HCT116 (cell line): ENCODE measurements around the gene FRY. TPM values are rescaled to one million over a fixed set of nuclear protein-coding genes. Genes with fewer than 3 reads are reported as not detected.

ENCODE experiments used
- ATAC-seq: fragments of 200-7000 bp; cut with Tn5 transposase; 2 replicates; pipeline ENCODE4 v1.9.1; 2020; ENCODE audit warnings: mild to moderate bottlenecking, moderate library complexity
- BruUV-seq: library from RNA; stranded (reverse); fragments of 400-500 nt; replicated peaks from 2 replicates; lab custom pipeline; 2021; lab: Mats Ljungman, UMichigan
- CTCF ChIA-PET: fragments of 300-600 bp; sonication (Branson Sonifier 250); formaldehyde crosslinking; loops from one replicate; lab custom pipeline; 2021; ENCODE audit warnings: antibody characterized with exemption; lab: Charles Lee
- POLR2A ChIA-PET: fragments of 300-600, 350-600 bp; sonication (Branson Sonifier 250); formaldehyde crosslinking; loops from one replicate; lab custom pipeline; 2021; ENCODE audit warnings: antibody characterized with exemption; lab: Charles Lee
- RAD21 ChIA-PET, 2 experiments: fragments of 300-600 bp; sonication (Branson Sonifier 250); formaldehyde crosslinking; loops; one replicate each; lab custom pipeline; 2023; ENCODE audit warnings: low total read pairs in 2 of 2; ENCODE audit not compliant: uncharacterized antibody in 2 of 2, unreplicated experiment in 2 of 2, low non-redundant PET in 1 of 2; lab: Charles Lee
- DNase-seq: peaks from one replicate; pipeline ENCODE4 v3.0.0-alpha.2; 2010; ENCODE audit warnings: low read depth, low spot score
- H2AFZ ChIP-seq: fragments of 200-600 bp; shearing (Covaris generic), sonication (generic); 2 replicates; pipeline ENCODE4 v1.6.1; 2017; ENCODE audit warnings: low read depth, mixed run types, mixed read lengths, antibody characterized with exemption, low read length; ENCODE audit not compliant: poor library complexity, severe bottlenecking
- H3K27ac ChIP-seq: 2 replicates; pipeline ENCODE4 v1.5.1; 2012; ENCODE audit warnings: low read depth, low read length
- H3K27me3 ChIP-seq: fragments of 200-600 bp; sonication (generic); 2 replicates; pipeline ENCODE4 v1.6.1; 2016; ENCODE audit warnings: mixed run types, low read length, mixed read lengths; ENCODE audit not compliant: insufficient read depth
- H3K36me3 ChIP-seq, 2 experiments: fragments of 200-500 bp in 1 of 2; fragments of 200-600 bp in 1 of 2; sonication (Bioruptor generic) in 1 of 2; sonication (generic) in 1 of 2; 2 replicates each; pipeline versions ENCODE4 v1.5.1 to v1.6.1; 2014 to 2016; ENCODE audit warnings: low read length in 2 of 2, inconsistent platforms in 1 of 2, mixed read lengths in 1 of 2, mixed run types in 1 of 2; ENCODE audit not compliant: insufficient read depth in 2 of 2, control insufficient read depth in 1 of 2
- H3K4me1 ChIP-seq, 2 experiments: fragments of 200-600 bp in 1 of 2; sonication (generic) in 1 of 2; 2 replicates each; pipeline versions ENCODE4 v1.5.1 to v1.6.1; 2012 to 2017; ENCODE audit warnings: low read length in 2 of 2, inconsistent platforms in 1 of 2, mild to moderate bottlenecking in 1 of 2, mixed read lengths in 1 of 2, mixed run types in 1 of 2, moderate library complexity in 1 of 2; ENCODE audit not compliant: insufficient read depth in 2 of 2, control insufficient read depth in 1 of 2
- H3K4me2 ChIP-seq: fragments of 200-600 bp; sonication (generic); 2 replicates; pipeline ENCODE4 v1.6.1; 2017; ENCODE audit warnings: mixed run types, low read length, mixed read lengths
- H3K4me3 ChIP-seq, 2 experiments: fragments of 200-600 bp in 1 of 2; sonication (generic) in 1 of 2; replicated peaks in 1 of 2; 2 replicates each; pipeline ENCODE4 v1.5.1; 2011 to 2016; ENCODE audit warnings: low read length in 2 of 2, control low read depth in 1 of 2, low read depth in 1 of 2, mild to moderate bottlenecking in 1 of 2, mixed read lengths in 1 of 2, mixed run types in 1 of 2
- H3K79me2 ChIP-seq: fragments of 200-600 bp; sonication (generic); 2 replicates; pipeline ENCODE4 v1.6.1; 2017; ENCODE audit warnings: mild to moderate bottlenecking, mixed run types, low read length, moderate library complexity, mixed read lengths; ENCODE audit not compliant: insufficient read depth
- H3K9ac ChIP-seq: fragments of 200-600 bp; sonication (generic); 2 replicates; pipeline ENCODE4 v1.6.1; 2016; ENCODE audit warnings: low read length, mixed read lengths
- H3K9me2 ChIP-seq: fragments of 200-600 bp; sonication (generic), shearing (Covaris generic); 2 replicates; pipeline ENCODE4 v1.6.1; 2017; ENCODE audit warnings: mixed run types, mild to moderate bottlenecking, moderate library complexity; ENCODE audit not compliant: insufficient read depth
- H3K9me3 ChIP-seq, 2 experiments: fragments of 200-500 bp in 1 of 2; fragments of 200-600 bp in 1 of 2; sonication (Bioruptor generic) in 1 of 2; sonication (generic) in 1 of 2; 2 replicates each; pipeline ENCODE4 v1.6.1; 2014 to 2017; ENCODE audit warnings: low read length in 2 of 2, mixed read lengths in 2 of 2, inconsistent platforms in 1 of 2, low read depth in 1 of 2, mild to moderate bottlenecking in 1 of 2, mixed run types in 1 of 2, moderate library complexity in 1 of 2; ENCODE audit not compliant: control insufficient read depth in 1 of 2, insufficient read depth in 1 of 2
- H4K20me1 ChIP-seq: fragments of 200-600 bp; sonication (generic), shearing (Covaris generic); 2 replicates; pipeline ENCODE4 v1.6.1; 2017; ENCODE audit warnings: mixed run types, mild to moderate bottlenecking, moderate library complexity; ENCODE audit not compliant: insufficient read depth
- CBX3 ChIP-seq: IDR thresholded peaks from 2 replicates; pipeline ENCODE4 v1.6.1; 2012; ENCODE audit warnings: low read depth
- CEBPB ChIP-seq: IDR thresholded peaks from 2 replicates; pipeline ENCODE4 v1.6.1; 2012; ENCODE audit warnings: low read depth
- EGR1 ChIP-seq: IDR thresholded peaks from 2 replicates; pipeline ENCODE4 v1.6.1; 2012; ENCODE audit warnings: low read depth
- ELF1 ChIP-seq: IDR thresholded peaks from 2 replicates; pipeline ENCODE4 v1.6.1; 2012; ENCODE audit warnings: low read depth, borderline replicate concordance
- EZH2phosphoT487 ChIP-seq: fragments of 200-600 bp; IDR thresholded peaks from 2 replicates; pipeline ENCODE4 v1.6.1; 2018; ENCODE audit warnings: antibody characterized with exemption, borderline replicate concordance
- FOSL1 ChIP-seq: IDR thresholded peaks from 2 replicates; pipeline ENCODE4 v1.6.1; 2012; ENCODE audit warnings: low read depth
- JUND ChIP-seq: IDR thresholded peaks from 2 replicates; pipeline ENCODE4 v1.6.1; 2012
- SP1 ChIP-seq: IDR thresholded peaks from 2 replicates; pipeline ENCODE4 v1.6.1; 2012; ENCODE audit warnings: low read depth
- SRF ChIP-seq: IDR thresholded peaks from 2 replicates; pipeline ENCODE4 v1.6.1; 2012; ENCODE audit warnings: low read depth
- TCF7L2 ChIP-seq: IDR thresholded peaks from 2 replicates; pipeline ENCODE4 v1.7.0; 2011; ENCODE audit warnings: borderline replicate concordance, inconsistent platforms; ENCODE audit not compliant: insufficient read depth, insufficient read length; ENCODE audit errors: extremely low read depth
- YY1 ChIP-seq: IDR thresholded peaks from 2 replicates; pipeline ENCODE4 v1.6.1; 2011; ENCODE audit warnings: low read length, low read depth, moderate library complexity, mild to moderate bottlenecking; ENCODE audit not compliant: insufficient replicate concordance; ENCODE audit errors: extremely low read depth
- ZFX ChIP-seq: fragments of 450-650 bp; IDR thresholded peaks from 2 replicates; pipeline ENCODE4 v1.6.1; 2017
- intact Hi-C: fragments of 100-400 bp; cut with micrococcal nuclease; formaldehyde crosslinking; loops from 2 replicates; pipeline ENCODE4 v1.10.0; 2022
- total RNA-seq: library from RNA; stranded (reverse); gene quantifications from one replicate; pipeline ENCODE4 v1.2.1, GENCODE V29; 2021; ENCODE audit not compliant: unreplicated experiment
- TF ChIP-seq, protein P1 (sequence below): IDR thresholded peaks from 2 replicates; pipeline ENCODE4 v1.6.1; 2012
- TF ChIP-seq, protein P2 (sequence below): IDR thresholded peaks from 2 replicates; pipeline ENCODE4 v1.6.1; 2011; ENCODE audit warnings: mild to moderate bottlenecking, low read length, moderate library complexity; ENCODE audit not compliant: insufficient replicate concordance; ENCODE audit errors: extremely low read depth
- TF ChIP-seq, protein P3 (sequence below), 3 experiments: fragments of 200-600 bp in 1 of 3; sonication (generic) in 1 of 3; IDR thresholded peaks in 2 of 3; conservative IDR thresholded peaks in 1 of 3; 2 replicates each; pipeline ENCODE4 v1.5.1; 2012 to 2017; ENCODE audit warnings: low read depth in 2 of 3, low read length in 2 of 3, antibody characterized with exemption in 1 of 3, borderline replicate concordance in 1 of 3, control low read depth in 1 of 3, mild to moderate bottlenecking in 1 of 3, mixed read lengths in 1 of 3, mixed run types in 1 of 3, moderate library complexity in 1 of 3; ENCODE audit not compliant: insufficient read depth in 1 of 3

The FRY gene
- total RNA-seq, 1 experiment from 2014 or later = 1.4 TPM

DNA sequence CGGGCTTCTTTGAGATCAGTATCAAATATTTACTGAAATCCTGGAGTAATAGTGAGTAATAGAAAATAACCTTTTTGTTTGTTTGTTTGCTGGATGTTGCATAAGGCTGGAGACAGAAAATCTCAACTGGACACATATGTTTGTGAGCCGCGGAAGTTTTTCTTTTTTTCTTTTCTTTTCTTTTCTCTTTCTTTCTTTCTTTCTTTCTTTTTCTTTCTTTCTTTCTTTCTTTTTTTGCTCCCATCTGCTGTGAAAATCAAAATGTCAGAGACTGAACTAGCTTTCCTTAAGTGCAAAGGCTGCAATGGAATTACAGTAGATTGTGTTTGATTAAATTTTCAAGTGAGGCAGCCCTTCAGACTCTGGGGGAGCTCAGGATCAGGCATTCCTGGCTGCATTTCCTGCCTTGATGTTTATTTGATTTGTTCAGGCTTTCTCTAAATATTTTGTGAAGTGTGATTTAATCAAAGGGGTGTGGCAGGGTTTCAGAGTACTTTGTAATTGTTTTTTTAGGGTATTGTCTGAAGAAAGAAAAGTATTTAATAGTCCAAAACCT, 319 bp downstream of the FRY start:
- Histone ChIP-seq H3K27me3 (no peaks in the 10 kb centered on the region), H3K9me2 (no peaks in the 10 kb centered on the region), H4K20me1 (no peaks in the 10 kb centered on the region), H3K27ac (no peak overlapping the region), H3K79me2 (no peaks in the 10 kb centered on the region), H3K4me2 (peak overlapping the region; percentile 87), H3K4me3 (peak overlapping the region; percentile 57 to 64), H3K9me3 (no peaks in the 10 kb centered on the region), H3K9ac (no peak overlapping the region), H3K36me3 (no peaks in the 10 kb centered on the region), H3K4me1 (peaks cover 7 to 10% of the 10 kb centered on the region in 2 experiments; a peak in 3 of 4 replicates), H2AFZ (peak overlapping the region; percentile 59)
- POLR2A ChIA-PET = no interaction called here
- RAD21 ChIA-PET = interaction anchor here in 1 of 2 experiments (0.7 kb wide), 1 partner anchor 246 kb away, joined by 3 read pairs; no protein-coding TSS in a partner anchor
- intact Hi-C loops = no loop called here
- no TSS peak for BruUV-seq
- DNase-seq (no peak), ATAC-seq (no peak)
- TF ChIP-seq CEBPB (no peak), ELF1 (no peak), JUND (no peak), EZH2phosphoT487 (no peak), ZFX (no peak), SP1 (no peak), EGR1 (no peak)
- TF ChIP-seq, protein P1, sequence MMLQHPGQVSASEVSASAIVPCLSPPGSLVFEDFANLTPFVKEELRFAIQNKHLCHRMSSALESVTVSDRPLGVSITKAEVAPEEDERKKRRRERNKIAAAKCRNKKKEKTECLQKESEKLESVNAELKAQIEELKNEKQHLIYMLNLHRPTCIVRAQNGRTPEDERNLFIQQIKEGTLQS = no peak
- CTCF ChIA-PET = interaction anchor here (2.1 to 2.5 kb wide), 2 partner anchors 122 to 132 kb away, joined by 6 to 8 read pairs; no protein-coding TSS in a partner anchor

DNA sequence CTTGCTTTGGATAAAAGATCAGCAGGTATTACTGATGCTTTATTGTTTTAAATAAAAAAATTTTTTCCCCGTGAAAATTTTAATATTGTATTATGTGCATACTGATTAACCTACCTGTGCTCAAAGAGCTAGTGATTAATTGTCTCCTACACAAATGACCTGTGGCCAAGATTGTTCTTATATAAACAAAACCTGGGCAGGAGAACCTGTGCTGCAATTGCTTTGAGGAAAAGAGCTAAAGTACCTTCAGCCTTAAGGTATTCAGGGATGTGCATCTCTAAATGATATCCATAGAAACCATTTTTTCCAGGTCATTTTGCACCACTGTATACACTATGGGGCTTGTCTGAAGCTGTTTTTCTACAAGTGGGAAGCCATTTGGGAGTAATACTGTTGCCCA, 1.2 kb downstream of the FRY start:
- intact Hi-C loops = no loop called here
- DNase-seq (no peak), ATAC-seq (no peak)
- Histone ChIP-seq H3K27me3 (no peaks in the 10 kb centered on the region), H4K20me1 (no peaks in the 10 kb centered on the region), H3K4me3 (no peak overlapping the region), H3K9me2 (no peaks in the 10 kb centered on the region), H3K36me3 (no peaks in the 10 kb centered on the region), H3K9me3 (no peaks in the 10 kb centered on the region), H2AFZ (no peak overlapping the region), H3K27ac (no peak overlapping the region), H3K79me2 (no peaks in the 10 kb centered on the region), H3K4me2 (no peak overlapping the region)
- BruUV-seq = no TSS peak
- ChIA-PET POLR2A (no interaction called here), RAD21 (no interaction called here), CTCF (interaction anchor here (1.2 to 2.1 kb wide), 2 partner anchors 31 to 131 kb away, joined by 3 to 6 read pairs; no protein-coding TSS in a partner anchor)
- TF ChIP-seq, protein P2, sequence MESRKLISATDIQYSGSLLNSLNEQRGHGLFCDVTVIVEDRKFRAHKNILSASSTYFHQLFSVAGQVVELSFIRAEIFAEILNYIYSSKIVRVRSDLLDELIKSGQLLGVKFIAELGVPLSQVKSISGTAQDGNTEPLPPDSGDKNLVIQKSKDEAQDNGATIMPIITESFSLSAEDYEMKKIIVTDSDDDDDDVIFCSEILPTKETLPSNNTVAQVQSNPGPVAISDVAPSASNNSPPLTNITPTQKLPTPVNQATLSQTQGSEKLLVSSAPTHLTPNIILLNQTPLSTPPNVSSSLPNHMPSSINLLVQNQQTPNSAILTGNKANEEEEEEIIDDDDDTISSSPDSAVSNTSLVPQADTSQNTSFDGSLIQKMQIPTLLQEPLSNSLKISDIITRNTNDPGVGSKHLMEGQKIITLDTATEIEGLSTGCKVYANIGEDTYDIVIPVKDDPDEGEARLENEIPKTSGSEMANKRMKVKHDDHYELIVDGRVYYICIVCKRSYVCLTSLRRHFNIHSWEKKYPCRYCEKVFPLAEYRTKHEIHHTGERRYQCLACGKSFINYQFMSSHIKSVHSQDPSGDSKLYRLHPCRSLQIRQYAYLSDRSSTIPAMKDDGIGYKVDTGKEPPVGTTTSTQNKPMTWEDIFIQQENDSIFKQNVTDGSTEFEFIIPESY = no peak
- no peak for TF ChIP-seq EGR1
- TF ChIP-seq CBX3 = no peak
- no peak for TF ChIP-seq SP1
- no peak for TF ChIP-seq EZH2phosphoT487
- TF ChIP-seq TCF7L2 = no peak
- TF ChIP-seq, protein P3, sequence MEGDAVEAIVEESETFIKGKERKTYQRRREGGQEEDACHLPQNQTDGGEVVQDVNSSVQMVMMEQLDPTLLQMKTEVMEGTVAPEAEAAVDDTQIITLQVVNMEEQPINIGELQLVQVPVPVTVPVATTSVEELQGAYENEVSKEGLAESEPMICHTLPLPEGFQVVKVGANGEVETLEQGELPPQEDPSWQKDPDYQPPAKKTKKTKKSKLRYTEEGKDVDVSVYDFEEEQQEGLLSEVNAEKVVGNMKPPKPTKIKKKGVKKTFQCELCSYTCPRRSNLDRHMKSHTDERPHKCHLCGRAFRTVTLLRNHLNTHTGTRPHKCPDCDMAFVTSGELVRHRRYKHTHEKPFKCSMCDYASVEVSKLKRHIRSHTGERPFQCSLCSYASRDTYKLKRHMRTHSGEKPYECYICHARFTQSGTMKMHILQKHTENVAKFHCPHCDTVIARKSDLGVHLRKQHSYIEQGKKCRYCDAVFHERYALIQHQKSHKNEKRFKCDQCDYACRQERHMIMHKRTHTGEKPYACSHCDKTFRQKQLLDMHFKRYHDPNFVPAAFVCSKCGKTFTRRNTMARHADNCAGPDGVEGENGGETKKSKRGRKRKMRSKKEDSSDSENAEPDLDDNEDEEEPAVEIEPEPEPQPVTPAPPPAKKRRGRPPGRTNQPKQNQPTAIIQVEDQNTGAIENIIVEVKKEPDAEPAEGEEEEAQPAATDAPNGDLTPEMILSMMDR (IDR thresholded peaks at IDR 0.05 in 2 of 3, conservative IDR thresholded peaks at IDR 0.05 in 1 of 3; ENCODE audit: borderline replicate concordance in 1 of 3, insufficient read depth in 1 of 3, low read depth in 2 of 3, low read length in 2 of 3) = no peak
- no peak for TF ChIP-seq FOSL1
- no peak for TF ChIP-seq YY1
- no peak for TF ChIP-seq SRF
- TF ChIP-seq, all 23 proteins: peak for 0
- H3K4me1 ChIP-seq = peaks cover 7 to 10% of the 10 kb centered on the region in 2 experiments; a peak in 3 of 4 replicates
- H3K9ac ChIP-seq = no peak overlapping the region
